Measurements from ENCODE around the gene KRT10. TPM values are rescaled to one million over a fixed set of nuclear protein-coding genes. Genes with fewer than 3 reads are reported as not detected.

KRT10 gene
- total RNA-seq, 1 experiment from 2014 or later = 28.4 TPM

- Histone ChIP-seq H2BK5ac (ENCODE audit: insufficient read length, low read length) (no peak overlapping the region), H4K91ac (ENCODE audit: insufficient read length, low read depth, low read length) (no peak overlapping the region), H3K4ac (ENCODE audit: low read depth, low read length) (no peak overlapping the region), H2BK12ac (ENCODE audit: insufficient read length, low read depth, low read length) (no peak overlapping the region), H2BK15ac (ENCODE audit: low read depth, low read length) (no peak overlapping the region), H4K5ac (ENCODE audit: insufficient read length, low read depth, low read length) (no peak overlapping the region), H3K23me2 (ENCODE audit: insufficient read length, low read depth, low read length, poor library complexity, severe bottlenecking) (peaks cover 3% of the 10 kb centered on the region), H3K4me2 (ENCODE audit: insufficient read depth, insufficient read length, low read length) (no peak overlapping the region), H4K20me1 (ENCODE audit: control insufficient read depth, insufficient read depth, insufficient read length) (no peaks in the 10 kb centered on the region), H3K14ac (ENCODE audit: insufficient read depth, low read length) (no peak overlapping the region), H3K9me3 (ENCODE audit: control insufficient read depth, low read depth, low read length) (no peaks in the 10 kb centered on the region), H3K79me1 (ENCODE audit: insufficient read depth, low read depth, low read length, poor library complexity, severe bottlenecking) (no peaks in the 10 kb centered on the region), H3K27ac (ENCODE audit: insufficient read length, low read depth, low read length) (no peak overlapping the region), H2BK20ac (ENCODE audit: low read depth, low read length, poor library complexity, severe bottlenecking) (no peak overlapping the region), H3K9ac (ENCODE audit: extremely low read depth, insufficient read length, low read length) (no peak overlapping the region), H4K8ac (replicated peaks; ENCODE audit: insufficient read length, low read depth, low read length) (no peak overlapping the region), H3K27me3 (ENCODE audit: insufficient read depth, low read length) (no peaks in the 10 kb centered on the region), H3K23ac (ENCODE audit: insufficient read length, low read depth, low read length) (no peak overlapping the region), H3K18ac (ENCODE audit: insufficient read length, low read depth, low read length) (no peak overlapping the region), H3T11ph (ENCODE audit: low read length) (no peak overlapping the region), H2AK5ac (ENCODE audit: insufficient read length, low read length) (no peak overlapping the region), H3K4me1 (ENCODE audit: insufficient read depth, low read length) (no peaks in the 10 kb centered on the region), H2AFZ (ENCODE audit: low read length) (no peak overlapping the region), H3K56ac (ENCODE audit: insufficient read length, low read depth, low read length) (no peak overlapping the region), H2BK120ac (ENCODE audit: low read depth, low read length, poor library complexity, severe bottlenecking) (no peak overlapping the region), H3K79me2 (ENCODE audit: insufficient read depth, low read length) (no peaks in the 10 kb centered on the region)
- Mint-ChIP-seq H3K9me3 (no peaks in the 10 kb centered on the region), H3K27me3 (ENCODE audit: low read depth) (peaks cover 77% of the 10 kb centered on the region), H3K4me1 (peaks cover 0 to 8% of the 10 kb centered on the region in 2 experiments; a peak in 1 of 4 replicates), H3K36me3 (ENCODE audit: insufficient read depth in 1 of 3, low read depth in 3 of 3) (peaks cover 0 to 10% (median 8%) of the 10 kb centered on the region in 3 experiments; a peak in 5 of 7 replicates), H3K27ac (no peak overlapping the region), H3K4me3 (no peak overlapping the region)
- WGBS (ENCODE audit: extremely low coverage, insufficient read length, low lambda C conversion rate) = no CpG with 5 or more reads among the region's 3 CpGs
- no peak for TF ChIP-seq CTCF (conservative IDR thresholded peaks at IDR 0.05)
- no peak for DNase-seq
Observed at GRCh38 chr17:40816569-40816968, 5.8 kb downstream of the KRT10 start.

All from H9 (cell line).